Measurements from ENCODE around the gene SETBP1.

Gene SETBP1

GRCh38 chr18:44848644-44849335 is 168.1 kb downstream of the SETBP1 start:
- DNase-seq: peak; percentile 51

- DNase-seq: no peak
These were observed 168.7 kb downstream of the SETBP1 start for GRCh38 chr18:44849361-44849760.

GRCh38 chr18:44850001-44850400 is 169.3 kb downstream of the SETBP1 start:
- DNase-seq: no peak

- DNase-seq: peak; percentile 83
These were observed 171.4 kb downstream of the SETBP1 start for GRCh38 chr18:44851856-44852621.

GRCh38 chr18:44852818-44853217 is 172.1 kb downstream of the SETBP1 start:
- peak; percentile 97 for DNase-seq

DNA sequence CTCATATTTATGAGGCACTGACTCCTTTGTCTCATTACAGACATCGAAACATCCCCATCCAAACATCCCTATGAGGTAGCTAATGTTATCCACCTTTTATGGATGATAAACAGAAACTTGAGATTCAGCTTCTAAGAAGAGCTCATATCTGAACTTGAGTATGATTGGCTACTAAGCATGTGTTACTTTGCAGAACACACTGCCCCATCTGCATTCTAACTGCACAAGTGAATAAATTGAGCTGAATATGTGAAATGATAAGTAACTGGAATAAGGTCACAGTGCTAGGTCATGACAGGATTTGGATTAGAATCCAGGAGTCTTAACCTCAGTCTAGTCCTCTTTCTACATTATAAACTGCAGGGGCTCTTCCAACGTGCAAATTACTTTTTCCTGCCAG is 172.7 kb downstream of the SETBP1 start:
- no peak for DNase-seq

- DNase-seq: no peak
These were observed 175.0 kb downstream of the SETBP1 start for GRCh38 chr18:44855681-44856080.

GRCh38 chr18:44856157-44856556 is 175.5 kb downstream of the SETBP1 start:
- no peak for DNase-seq

- peak; percentile 52 for DNase-seq
These were observed 176.4 kb downstream of the SETBP1 start for GRCh38 chr18:44857081-44857480.

DNA sequence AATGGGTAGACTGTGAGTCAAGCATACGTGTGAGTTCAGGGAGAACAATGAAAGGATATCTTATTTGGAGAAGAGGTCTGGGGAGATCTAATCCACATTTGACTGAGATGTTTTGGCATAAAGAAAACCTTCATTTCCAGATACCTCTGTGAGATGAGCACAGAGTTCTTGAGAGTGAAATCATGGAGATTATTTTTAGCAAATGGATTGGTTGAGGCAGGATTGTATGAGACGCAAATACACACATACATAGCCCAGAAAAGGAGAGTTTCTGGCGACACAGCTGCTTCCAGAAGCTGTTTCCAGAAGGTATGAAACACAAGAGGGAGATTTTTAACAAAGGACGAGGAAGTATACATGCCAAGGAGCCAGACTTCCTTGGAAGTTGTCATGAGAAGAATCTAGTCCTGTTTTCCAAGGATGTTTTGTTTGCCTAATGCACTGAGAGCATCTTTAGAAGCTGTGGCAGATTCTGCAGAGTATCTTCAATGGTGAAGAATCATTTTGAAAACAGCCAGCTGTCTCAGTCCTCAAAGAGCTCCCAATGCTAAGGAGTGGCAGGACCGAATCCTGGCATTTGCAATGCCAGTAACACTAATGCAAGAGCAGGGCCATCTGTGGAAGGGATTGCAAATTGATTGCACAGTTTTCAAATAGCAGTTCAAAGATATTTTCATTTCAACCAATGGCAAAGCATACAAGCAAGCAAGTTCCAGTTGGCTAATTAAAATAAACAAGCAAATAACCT is 177.2 kb downstream of the SETBP1 start:
- no peak for DNase-seq

GRCh38 chr18:44859263-44859662 is 178.6 kb downstream of the SETBP1 start:
- no peak for DNase-seq

DNA sequence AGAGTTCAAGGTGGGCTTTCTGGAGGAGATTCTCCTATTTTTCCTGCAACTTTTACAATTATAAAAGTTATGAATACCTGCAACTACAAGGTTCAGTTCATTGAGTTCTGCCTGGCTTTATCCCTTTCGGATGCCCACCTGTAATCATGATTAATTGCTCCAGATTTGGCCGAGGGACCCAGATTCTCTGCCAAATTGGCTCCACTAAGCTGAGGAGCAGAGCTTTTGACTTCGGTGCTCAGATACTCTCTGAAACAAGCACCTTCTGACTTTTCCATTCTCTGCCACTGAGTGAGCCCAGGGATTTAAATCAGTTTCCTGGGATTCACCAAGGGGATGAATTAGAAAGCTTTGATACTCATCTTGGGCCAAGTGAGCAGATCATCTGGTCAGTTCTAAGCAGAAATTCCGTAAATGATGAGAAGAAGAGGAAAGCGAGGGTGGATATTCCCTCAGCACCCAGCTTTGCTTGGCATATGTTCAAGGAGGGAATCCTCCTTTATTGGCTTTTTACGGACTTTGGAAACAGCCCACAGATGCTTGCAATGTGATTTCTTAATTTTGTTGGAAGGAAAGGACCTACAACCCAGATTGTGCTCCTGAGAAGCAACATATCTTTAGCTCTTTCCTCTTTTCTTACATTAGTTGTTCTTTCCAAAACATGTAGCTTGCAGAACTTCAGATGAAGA is 179.2 kb downstream of the SETBP1 start:
- DNase-seq: peak; percentile 72

DNA sequence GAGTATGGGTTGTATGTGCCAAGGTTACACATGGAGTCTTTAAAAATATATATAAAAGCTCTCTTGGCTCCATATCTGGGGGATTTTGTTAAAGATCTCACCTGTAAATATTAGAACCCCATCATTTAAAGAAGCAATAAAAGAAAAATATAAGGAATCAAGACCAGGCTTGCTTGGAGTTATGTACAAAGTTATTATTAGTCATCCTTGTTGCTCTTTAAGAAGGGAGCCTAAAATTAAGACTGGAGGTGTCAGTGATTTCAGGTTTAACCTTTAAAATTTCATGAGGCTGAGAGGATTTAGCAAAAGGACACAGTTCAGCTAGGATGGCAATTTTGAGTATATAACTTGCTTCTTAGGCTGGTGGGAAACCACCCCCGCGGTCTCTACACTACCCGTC is 181.4 kb downstream of the SETBP1 start:
- no peak for DNase-seq

GRCh38 chr18:44866103-44866502 is 185.4 kb downstream of the SETBP1 start:
- no peak for DNase-seq

GRCh38 chr18:44869533-44869932 is 188.8 kb downstream of the SETBP1 start:
- no peak for DNase-seq

GRCh38 chr18:44870631-44871502 is 190.2 kb downstream of the SETBP1 start:
- DNase-seq: no peak

GRCh38 chr18:44871771-44872170 is 191.1 kb downstream of the SETBP1 start:
- DNase-seq: no peak

DNA sequence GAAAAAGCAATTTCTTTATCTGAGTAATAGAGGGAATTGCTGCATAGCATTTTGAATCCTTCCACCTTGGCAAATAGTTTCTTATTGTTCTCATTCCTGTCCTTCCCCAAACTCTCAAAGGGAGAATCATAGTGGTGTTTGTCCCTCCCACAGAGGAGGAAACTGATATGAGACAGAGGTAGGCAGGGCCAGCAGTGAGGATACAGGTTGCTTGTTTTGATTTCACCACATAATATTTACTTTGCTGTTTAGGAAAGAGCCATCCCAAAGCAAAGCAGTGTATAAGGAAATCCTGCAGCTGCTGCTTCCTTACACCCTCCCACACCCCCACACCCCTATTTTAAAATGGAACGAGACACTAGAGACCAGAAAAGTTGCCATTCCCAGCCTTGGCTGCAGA is 195.3 kb downstream of the SETBP1 start:
- DNase-seq: no peak

- no peak for DNase-seq
These were observed 196.1 kb downstream of the SETBP1 start for GRCh38 chr18:44876755-44877154.

- DNase-seq: no peak
These were observed 197.6 kb downstream of the SETBP1 start for GRCh38 chr18:44878335-44878734.

DNA sequence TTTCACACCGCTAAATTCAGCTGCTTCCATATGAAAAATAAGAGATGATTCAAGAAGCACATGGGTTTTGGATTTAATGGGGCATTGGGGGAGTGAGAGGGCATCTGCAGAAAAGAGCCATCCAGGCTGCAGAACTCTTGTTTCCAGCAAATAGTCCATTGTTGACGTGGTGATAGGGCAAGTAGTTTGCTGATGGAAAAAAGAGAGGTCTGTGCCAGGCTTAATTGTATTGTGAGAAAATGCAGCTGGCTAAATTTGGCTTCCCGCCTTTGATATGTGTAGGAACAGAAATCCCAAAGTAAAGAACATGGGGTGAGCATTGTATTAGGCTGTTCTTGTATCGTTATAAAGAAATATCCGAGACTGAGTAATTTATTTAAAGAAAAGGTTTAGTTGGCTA is 199.5 kb downstream of the SETBP1 start:
- DNase-seq: peak; percentile 36

Measured in NCI-H1092 treated with DMSO at 0.1 percent for 48 hours (cell line).